ENCODE measurements around the gene SRRM3.

GRCh38 chr7:76257973-76258372 lies 56.3 kb downstream of the SRRM3 start:
- TF ChIP-seq, protein P1, sequence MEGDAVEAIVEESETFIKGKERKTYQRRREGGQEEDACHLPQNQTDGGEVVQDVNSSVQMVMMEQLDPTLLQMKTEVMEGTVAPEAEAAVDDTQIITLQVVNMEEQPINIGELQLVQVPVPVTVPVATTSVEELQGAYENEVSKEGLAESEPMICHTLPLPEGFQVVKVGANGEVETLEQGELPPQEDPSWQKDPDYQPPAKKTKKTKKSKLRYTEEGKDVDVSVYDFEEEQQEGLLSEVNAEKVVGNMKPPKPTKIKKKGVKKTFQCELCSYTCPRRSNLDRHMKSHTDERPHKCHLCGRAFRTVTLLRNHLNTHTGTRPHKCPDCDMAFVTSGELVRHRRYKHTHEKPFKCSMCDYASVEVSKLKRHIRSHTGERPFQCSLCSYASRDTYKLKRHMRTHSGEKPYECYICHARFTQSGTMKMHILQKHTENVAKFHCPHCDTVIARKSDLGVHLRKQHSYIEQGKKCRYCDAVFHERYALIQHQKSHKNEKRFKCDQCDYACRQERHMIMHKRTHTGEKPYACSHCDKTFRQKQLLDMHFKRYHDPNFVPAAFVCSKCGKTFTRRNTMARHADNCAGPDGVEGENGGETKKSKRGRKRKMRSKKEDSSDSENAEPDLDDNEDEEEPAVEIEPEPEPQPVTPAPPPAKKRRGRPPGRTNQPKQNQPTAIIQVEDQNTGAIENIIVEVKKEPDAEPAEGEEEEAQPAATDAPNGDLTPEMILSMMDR (conservative IDR thresholded peaks at IDR 0.05; ENCODE audit: low read depth in 2 of 2) = peak; percentile 18 to 40; a peak in 2 of 4 replicates
- TF ChIP-seq ZNF114 (CRISPR knock-in tag; IDR thresholded peaks at IDR 0.05) (no peak), EZH2 (IDR thresholded peaks at IDR 0.05; ENCODE audit: low read depth, unreplicated experiment) (no peak), POLR2AphosphoS5 (IDR thresholded peaks at IDR 0.05; ENCODE audit: low read depth) (no peak), REST (IDR thresholded peaks at IDR 0.05; ENCODE audit: unreplicated experiment) (no peak)

All from GM23338 (cell line).